K562 (cell line): ENCODE results near the gene PLCG2.

Experiments used
- EP300 ChIP-seq: IDR thresholded peaks from 2 replicates; pipeline ENCODE4 v1.6.1; 2012; ENCODE audit warnings: low read length, improper control_type of control experiment
- GATA2 ChIP-seq: sonication (generic); formaldehyde crosslinking; IDR thresholded peaks from 2 replicates; pipeline ENCODE4 v1.4.0; 2020; ENCODE audit warnings: mild to moderate bottlenecking, missing genetic modification reagents
- POLR2A ChIP-seq: fragments of 450-650 bp; conservative IDR thresholded peaks from 2 replicates; pipeline ENCODE4 v1.6.1; 2016
- SRSF9 ChIP-seq: fragments of 200-400 bp; formaldehyde crosslinking; IDR thresholded peaks from 2 replicates; pipeline ENCODE4 v1.6.1; 2017; ENCODE audit warnings: low read depth, low read length, borderline replicate concordance
- ZBTB43 ChIP-seq: sonication (generic); formaldehyde crosslinking; IDR thresholded peaks from 2 replicates; pipeline ENCODE4 v1.8.0; 2023; ENCODE audit warnings: mild to moderate bottlenecking, missing genetic modification reagents
- ZNF639 ChIP-seq, 2 experiments: fragments of 200-800 bp in 1 of 2; sonication (Bioruptor generic) in 1 of 2; sonication (generic) in 1 of 2; formaldehyde crosslinking in 1 of 2; IDR thresholded peaks in 1 of 2; conservative IDR thresholded peaks in 1 of 2; 2 replicates each; pipeline versions ENCODE4 v1.5.0 to v1.6.1; 2016 to 2020; ENCODE audit warnings: missing compliant biosample characterization in 1 of 2, missing genetic modification characterization in 1 of 2, missing genetic modification reagents in 1 of 2
- TF ChIP-seq, protein P1 (sequence below), 3 experiments: IDR thresholded peaks in 2 of 3; conservative IDR thresholded peaks in 1 of 3; 2 replicates each; pipeline ENCODE4 v1.5.1; 2011 to 2012; ENCODE audit warnings: low read length in 3 of 3, mild to moderate bottlenecking in 3 of 3, control low read depth in 2 of 3, improper control_type of control experiment in 1 of 3, inconsistent platforms in 1 of 3, low read depth in 1 of 3, mixed read lengths in 1 of 3, moderate library complexity in 1 of 3; ENCODE audit not compliant: insufficient read depth in 2 of 3

- TF ChIP-seq, protein P1, sequence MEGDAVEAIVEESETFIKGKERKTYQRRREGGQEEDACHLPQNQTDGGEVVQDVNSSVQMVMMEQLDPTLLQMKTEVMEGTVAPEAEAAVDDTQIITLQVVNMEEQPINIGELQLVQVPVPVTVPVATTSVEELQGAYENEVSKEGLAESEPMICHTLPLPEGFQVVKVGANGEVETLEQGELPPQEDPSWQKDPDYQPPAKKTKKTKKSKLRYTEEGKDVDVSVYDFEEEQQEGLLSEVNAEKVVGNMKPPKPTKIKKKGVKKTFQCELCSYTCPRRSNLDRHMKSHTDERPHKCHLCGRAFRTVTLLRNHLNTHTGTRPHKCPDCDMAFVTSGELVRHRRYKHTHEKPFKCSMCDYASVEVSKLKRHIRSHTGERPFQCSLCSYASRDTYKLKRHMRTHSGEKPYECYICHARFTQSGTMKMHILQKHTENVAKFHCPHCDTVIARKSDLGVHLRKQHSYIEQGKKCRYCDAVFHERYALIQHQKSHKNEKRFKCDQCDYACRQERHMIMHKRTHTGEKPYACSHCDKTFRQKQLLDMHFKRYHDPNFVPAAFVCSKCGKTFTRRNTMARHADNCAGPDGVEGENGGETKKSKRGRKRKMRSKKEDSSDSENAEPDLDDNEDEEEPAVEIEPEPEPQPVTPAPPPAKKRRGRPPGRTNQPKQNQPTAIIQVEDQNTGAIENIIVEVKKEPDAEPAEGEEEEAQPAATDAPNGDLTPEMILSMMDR (IDR thresholded peaks at IDR 0.05 in 2 of 3, conservative IDR thresholded peaks at IDR 0.05 in 1 of 3; ENCODE audit: insufficient read depth in 2 of 3, low read depth in 1 of 3, low read length in 3 of 3): no peak
- TF ChIP-seq ZBTB43: no peak
- TF ChIP-seq EP300: no peak
- no peak for TF ChIP-seq POLR2A
- TF ChIP-seq SRSF9: no peak
- TF ChIP-seq GATA2 (CRISPR knock-in tag): no peak
- no peak for TF ChIP-seq ZNF639 (CRISPR knock-in tag; conservative IDR thresholded peaks at IDR 0.05 in 1 of 2, IDR thresholded peaks at IDR 0.05 in 1 of 2)
These were observed 63.6 kb downstream of the PLCG2 start for GRCh38 chr16:81842564-81843242.
